ENCODE results near the gene THAP5. TPM values are rescaled to one million over a fixed set of nuclear protein-coding genes. Genes with fewer than 3 reads are reported as not detected.
"Not testable (repeated sequence)": the region's sequence is repeated elsewhere in the genome, so short reads cannot be mapped to it uniquely, and the experiment has no call there.

The THAP5 gene
- total RNA-seq, 1 donor from 2014 or later = 18.1 TPM

GRCh38 chr7:108559253-108559652 is 10.3 kb downstream of the THAP5 start:
- Histone ChIP-seq H3K9me3 (peaks cover 11 to 59% of the 10 kb centered on the region in 2 donors), H3K27me3 (no peaks in the 10 kb centered on the region), H3K36me3 (peaks cover 0 to 10% of the 10 kb centered on the region in 2 donors), H3K27ac (no peak overlapping the region), H3K4me1 (no peaks in the 10 kb centered on the region), H3K4me3 (no peak overlapping the region)
- no peak for DNase-seq (ENCODE audit: low spot score in 2 of 2)
- intact Hi-C loops (cut with DNase I) = no loop called here
- no peak for TF ChIP-seq CTCF (IDR thresholded peaks at IDR 0.05)

GRCh38 chr7:108557617-108558016 is 11.9 kb downstream of the THAP5 start:
- Histone ChIP-seq H3K27ac (no peak overlapping the region), H3K4me3 (no peak overlapping the region), H3K9me3 (peaks cover 11 to 45% of the 10 kb centered on the region in 2 donors), H3K27me3 (no peaks in the 10 kb centered on the region), H3K4me1 (no peaks in the 10 kb centered on the region), H3K36me3 (no peaks in the 10 kb centered on the region)
- TF ChIP-seq CTCF (IDR thresholded peaks at IDR 0.05) = no peak
- intact Hi-C loops (cut with DNase I) = no loop called here
- no peak for DNase-seq (ENCODE audit: low spot score in 2 of 2)

- H3K4me1 ChIP-seq = no peaks in the 10 kb centered on the region
- no peak for TF ChIP-seq CTCF (IDR thresholded peaks at IDR 0.05)
- no peaks in the 10 kb centered on the region for H3K27me3 ChIP-seq
- DNase-seq (ENCODE audit: low spot score in 2 of 2) = no peak
- intact Hi-C loops (cut with DNase I) = no loop called here
- no peak overlapping the region for H3K4me3 ChIP-seq
- no peak overlapping the region for H3K27ac ChIP-seq
- H3K9me3 ChIP-seq = peaks cover 11 to 43% of the 10 kb centered on the region in 2 donors
- H3K36me3 ChIP-seq = no peaks in the 10 kb centered on the region
These were observed 12.3 kb downstream of the THAP5 start for GRCh38 chr7:108557191-108557590.

GRCh38 chr7:108556665-108557064 is 12.8 kb downstream of the THAP5 start:
- H3K27ac ChIP-seq; H3K4me3 ChIP-seq; H3K4me1 ChIP-seq; H3K36me3 ChIP-seq; DNase-seq (ENCODE audit: low spot score in 2 of 2); H3K27me3 ChIP-seq; intact Hi-C loops (cut with DNase I): not testable (repeated sequence)
- peaks cover 11 to 41% of the 10 kb centered on the region in 2 donors for H3K9me3 ChIP-seq

- H3K4me3 ChIP-seq; intact Hi-C loops (cut with DNase I); H3K36me3 ChIP-seq; H3K27me3 ChIP-seq; H3K9me3 ChIP-seq; H3K4me1 ChIP-seq; H3K27ac ChIP-seq; DNase-seq (ENCODE audit: low spot score in 2 of 2): not testable (repeated sequence)
These were observed 21.2 kb downstream of the THAP5 start for GRCh38 chr7:108548141-108548896.

GRCh38 chr7:108541478-108541877 is 28.0 kb downstream of the THAP5 start:
- no peaks in the 10 kb centered on the region for H3K27me3 ChIP-seq
- no peaks in the 10 kb centered on the region for H3K36me3 ChIP-seq
- no peak for DNase-seq (ENCODE audit: low spot score in 2 of 2)
- intact Hi-C loops (cut with DNase I) = no loop called here
- H3K27ac ChIP-seq = no peak overlapping the region
- no peak for TF ChIP-seq CTCF (IDR thresholded peaks at IDR 0.05)
- no peaks in the 10 kb centered on the region for H3K4me1 ChIP-seq
- no peak overlapping the region for H3K4me3 ChIP-seq
- no peaks in the 10 kb centered on the region for H3K9me3 ChIP-seq

- H3K4me3 ChIP-seq; DNase-seq (ENCODE audit: low spot score in 2 of 2); intact Hi-C loops (cut with DNase I); H3K27ac ChIP-seq; H3K9me3 ChIP-seq; H3K27me3 ChIP-seq; H3K36me3 ChIP-seq; H3K4me1 ChIP-seq: not testable (repeated sequence)
These were observed 30.8 kb downstream of the THAP5 start for GRCh38 chr7:108538685-108539084.

- intact Hi-C loops (cut with DNase I); H3K4me3 ChIP-seq; DNase-seq (ENCODE audit: low spot score in 2 of 2); H3K27me3 ChIP-seq; H3K4me1 ChIP-seq; H3K9me3 ChIP-seq; H3K36me3 ChIP-seq; H3K27ac ChIP-seq: not testable (repeated sequence)
These were observed 31.3 kb downstream of the THAP5 start for GRCh38 chr7:108538236-108538635.

Measured in ascending aorta (tissue), 2 donors.